Urothelium cell line (cell line): ENCODE measurements around the gene TPM1.
A peak's percentile ranks its signal among the peaks of the same experiment; 100 is the strongest.

Source experiments
- DNase-seq: peaks from one replicate; pipeline ENCODE4 v3.0.0; 2011; ENCODE audit warnings: low spot score, mixed read lengths
- FAIRE-seq: peaks from 2 replicates; lab custom pipeline; 2011; peaks lifted over from hg19 to GRCh38; lab: Jason Lieb, UNC

TPM1 gene

GRCh38 chr15:63052961-63053698 lies 10.6 kb downstream of the TPM1 start:
- DNase-seq (no peak), FAIRE-seq (no peak)

GRCh38 chr15:63054281-63054683 lies 11.7 kb downstream of the TPM1 start:
- FAIRE-seq: no peak
- DNase-seq: no peak

GRCh38 chr15:63054985-63055384 lies 12.4 kb downstream of the TPM1 start:
- FAIRE-seq (no peak), DNase-seq (no peak)

GRCh38 chr15:63056829-63057228 lies 14.3 kb downstream of the TPM1 start:
- no peak for FAIRE-seq
- no peak for DNase-seq

- no peak for FAIRE-seq
- DNase-seq: no peak
Measured at GRCh38 chr15:63057468-63058345, 15.2 kb downstream of the TPM1 start.

DNA sequence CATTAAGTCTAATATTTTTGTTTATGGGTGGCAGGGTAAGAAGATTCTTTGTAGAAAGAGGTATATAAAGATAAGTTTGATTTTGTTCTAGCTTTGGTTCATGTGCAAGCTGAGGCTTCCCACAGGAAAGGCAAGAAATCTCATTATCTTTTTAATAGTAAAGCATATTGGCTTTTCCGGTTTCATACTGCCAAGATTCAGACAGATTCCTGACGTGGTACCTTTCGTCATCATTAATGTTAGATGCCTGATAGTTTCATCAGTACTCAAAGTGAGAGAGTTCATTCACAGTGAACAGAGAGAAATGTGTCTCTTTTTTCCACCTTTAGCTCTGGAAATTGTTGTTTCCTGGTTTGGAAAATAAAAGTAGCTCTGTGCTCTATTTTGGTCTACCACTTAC lies 16.5 kb downstream of the TPM1 start:
- DNase-seq: no peak
- FAIRE-seq: no peak

- FAIRE-seq: no peak
- no peak for DNase-seq
Measured at GRCh38 chr15:63059573-63060216, 17.1 kb downstream of the TPM1 start.

DNA sequence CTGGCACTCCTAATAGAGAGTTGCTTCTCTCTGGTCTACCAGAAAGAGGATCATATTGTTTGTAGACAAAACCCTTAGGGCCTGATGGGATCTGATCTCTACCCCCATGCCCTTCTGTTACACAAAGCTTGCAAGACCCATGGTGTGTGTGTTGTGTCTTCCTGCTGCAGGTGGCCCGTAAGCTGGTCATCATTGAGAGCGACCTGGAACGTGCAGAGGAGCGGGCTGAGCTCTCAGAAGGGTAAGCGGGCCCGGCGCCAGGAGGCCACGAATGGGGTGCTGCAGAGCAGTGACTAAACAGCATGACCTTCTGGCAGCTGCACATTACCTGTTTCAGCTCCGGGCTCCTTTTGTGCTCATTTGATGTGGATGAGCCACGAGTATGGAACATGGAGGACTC lies 18.2 kb downstream of the TPM1 start:
- no peak for DNase-seq
- FAIRE-seq: no peak

GRCh38 chr15:63061975-63062374 lies 19.4 kb downstream of the TPM1 start:
- DNase-seq (no peak), FAIRE-seq (no peak)

- no peak for FAIRE-seq
- no peak for DNase-seq
Measured at GRCh38 chr15:63063164-63063756, 20.7 kb downstream of the TPM1 start.

DNA sequence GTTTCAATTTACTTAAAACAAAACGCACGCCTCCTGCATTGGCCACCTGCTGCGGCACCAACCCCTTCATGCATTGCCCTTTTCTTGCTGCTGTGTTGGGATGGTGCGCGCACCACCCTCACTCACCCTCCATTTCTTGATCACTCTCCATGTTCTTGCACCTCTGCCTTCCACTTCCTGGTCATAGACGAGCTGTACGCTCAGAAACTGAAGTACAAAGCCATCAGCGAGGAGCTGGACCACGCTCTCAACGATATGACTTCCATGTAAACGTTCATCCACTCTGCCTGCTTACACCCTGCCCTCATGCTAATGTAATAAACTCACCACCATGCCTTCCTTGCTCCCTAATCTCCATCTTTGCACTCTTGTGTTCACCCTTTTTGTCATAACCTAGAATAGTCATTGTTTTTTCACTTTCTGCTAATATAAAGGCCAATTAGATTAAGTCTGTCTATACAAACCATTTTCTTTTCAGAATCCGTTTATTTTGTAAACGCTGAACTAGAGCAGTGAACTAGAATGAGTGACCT lies 21.4 kb downstream of the TPM1 start:
- FAIRE-seq: peak; percentile 17
- no peak for DNase-seq

DNA sequence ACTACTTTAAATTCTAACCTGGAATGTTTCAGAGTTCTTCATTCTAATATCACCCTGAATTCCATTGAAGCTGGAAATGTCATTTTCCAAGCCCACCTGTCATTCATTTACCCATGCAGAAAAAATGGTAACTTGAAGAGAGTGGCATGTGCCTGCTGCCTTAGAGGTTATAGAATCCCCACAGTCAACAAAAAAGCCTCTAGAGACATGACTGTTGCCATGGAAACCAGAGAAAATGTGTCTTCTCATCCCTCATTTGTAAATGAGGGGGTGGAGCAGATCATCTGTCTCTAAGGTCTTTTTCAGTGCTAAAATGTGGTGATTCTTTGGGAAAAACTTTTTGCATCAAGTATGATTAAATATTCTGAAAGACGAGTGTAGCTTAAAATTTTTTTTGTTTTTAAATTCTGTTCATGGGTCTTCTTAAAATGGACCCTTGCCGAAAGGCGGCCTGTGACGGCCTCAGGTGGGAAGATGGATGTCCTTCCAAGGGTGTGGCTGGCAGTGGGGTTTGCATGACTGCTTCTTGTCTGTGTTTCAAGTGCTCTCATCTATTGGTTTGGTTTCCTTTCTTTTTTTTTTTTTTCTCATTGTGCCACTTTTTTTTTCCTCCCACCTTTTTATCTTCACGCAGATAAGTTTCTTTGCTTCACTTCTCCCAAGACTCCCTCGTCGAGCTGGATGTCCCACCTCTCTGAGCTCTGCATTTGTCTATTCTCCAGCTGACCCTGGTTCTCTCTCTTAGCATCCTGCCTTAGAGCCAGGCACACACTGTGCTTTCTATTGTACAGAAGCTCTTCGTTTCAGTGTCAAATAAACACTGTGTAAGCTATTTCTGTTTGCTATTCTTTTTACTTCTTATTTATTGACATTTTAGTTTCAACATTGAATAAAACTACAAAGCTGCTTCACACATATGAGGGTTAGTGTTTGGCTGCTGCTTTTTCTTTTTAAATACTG lies 23.0 kb downstream of the TPM1 start:
- DNase-seq: no peak
- no peak for FAIRE-seq

DNA sequence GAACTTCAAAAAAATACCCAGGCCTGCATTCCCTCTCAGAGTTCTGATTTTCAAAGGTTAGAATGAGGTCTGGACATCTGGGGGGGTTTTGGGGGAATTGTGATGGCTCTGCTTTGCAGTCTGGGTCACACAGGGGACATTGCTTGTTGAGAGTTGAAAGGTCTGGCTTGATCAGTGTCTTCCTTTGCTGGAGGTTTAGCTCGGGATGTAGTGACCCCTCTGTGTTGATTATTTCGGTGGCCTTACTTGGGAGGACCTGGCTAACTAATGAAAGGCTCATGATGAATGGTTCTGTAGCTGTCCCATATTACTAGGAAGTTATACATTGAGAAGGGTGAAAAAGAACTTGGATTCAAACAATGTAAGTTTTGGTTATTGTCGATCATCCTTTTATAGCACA lies 23.7 kb downstream of the TPM1 start:
- DNase-seq (no peak), FAIRE-seq (no peak)

GRCh38 chr15:63067306-63067705 lies 24.8 kb downstream of the TPM1 start:
- DNase-seq: no peak

GRCh38 chr15:63067976-63068743 lies 25.6 kb downstream of the TPM1 start:
- no peak for DNase-seq
- no peak for FAIRE-seq

More at GRCh38 chr15:63067306-63067705, 24.8 kb downstream of the TPM1 start:
- FAIRE-seq: no peak

- no peak for FAIRE-seq
- DNase-seq: no peak
Measured at GRCh38 chr15:63069616-63070090, 27.1 kb downstream of the TPM1 start.

DNA sequence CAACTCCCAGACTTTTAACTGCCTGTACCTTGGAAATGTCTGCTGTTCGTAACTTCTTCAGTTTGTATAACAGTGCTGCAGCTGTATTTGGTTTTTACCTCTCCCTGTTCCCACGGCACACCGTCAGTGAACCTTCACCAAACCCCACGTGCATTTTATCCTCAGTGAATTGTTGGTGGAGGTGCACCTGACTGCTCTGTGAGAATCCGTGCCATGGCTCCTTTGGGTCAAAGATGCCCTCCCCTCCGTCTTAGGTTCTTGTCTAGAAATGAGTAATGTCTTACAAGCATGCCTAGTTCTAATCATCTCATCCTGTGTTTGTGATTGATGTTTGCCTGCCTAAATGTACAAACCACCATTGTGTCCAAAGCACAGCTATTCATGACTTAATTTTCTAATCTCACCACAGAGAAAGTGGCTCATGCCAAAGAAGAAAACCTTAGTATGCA lies 28.2 kb downstream of the TPM1 start:
- no peak for DNase-seq
- no peak for FAIRE-seq

DNA sequence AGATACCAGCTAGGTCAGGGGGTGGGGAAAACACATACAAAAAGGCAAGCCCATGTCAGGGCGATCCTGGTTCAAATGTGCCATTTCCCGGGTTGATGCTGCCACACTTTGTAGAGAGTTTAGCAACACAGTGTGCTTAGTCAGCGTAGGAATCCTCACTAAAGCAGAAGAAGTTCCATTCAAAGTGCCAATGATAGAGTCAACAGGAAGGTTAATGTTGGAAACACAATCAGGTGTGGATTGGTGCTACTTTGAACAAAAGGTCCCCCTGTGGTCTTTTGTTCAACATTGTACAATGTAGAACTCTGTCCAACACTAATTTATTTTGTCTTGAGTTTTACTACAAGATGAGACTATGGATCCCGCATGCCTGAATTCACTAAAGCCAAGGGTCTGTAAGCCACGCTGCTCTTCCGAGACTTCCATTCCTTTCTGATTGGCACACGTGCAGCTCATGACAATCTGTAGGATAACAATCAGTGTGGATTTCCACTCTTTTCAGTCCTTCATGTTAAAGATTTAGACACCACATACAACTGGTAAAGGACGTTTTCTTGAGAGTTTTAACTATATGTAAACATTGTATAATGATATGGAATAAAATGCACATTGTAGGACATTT lies 28.9 kb downstream of the TPM1 start:
- DNase-seq (no peak), FAIRE-seq (no peak)
